AG09309 (cell line): ENCODE measurements around the gene NELFB.

Experiments used
- DNase-seq: peaks from one replicate; pipeline ENCODE4 v3.0.0-alpha.2; 2010; ENCODE audit warnings: low read depth
- H3K4me3 ChIP-seq: 2 replicates; pipeline ENCODE4 v1.5.1; 2011; ENCODE audit warnings: mild to moderate bottlenecking, low read depth, low read length, moderate library complexity; ENCODE audit not compliant: control insufficient read depth
- CTCF ChIP-seq: IDR thresholded peaks from 2 replicates; pipeline ENCODE4 v1.5.1; 2011; ENCODE audit warnings: mild to moderate bottlenecking, low read depth, low read length, inconsistent platforms; ENCODE audit not compliant: insufficient read depth, control insufficient read depth; ENCODE audit errors: missing control alignments

Gene NELFB

GRCh38 chr9:137215196-137215986, 39.7 kb upstream of the NELFB start:
- no peak overlapping the region for H3K4me3 ChIP-seq
- TF ChIP-seq CTCF, result no peak
- DNase-seq, result no peak

GRCh38 chr9:137216188-137216965, 38.8 kb upstream of the NELFB start:
- no peak for TF ChIP-seq CTCF
- no peak overlapping the region for H3K4me3 ChIP-seq
- no peak for DNase-seq

GRCh38 chr9:137217276-137218211, 37.6 kb upstream of the NELFB start:
- no peak overlapping the region for H3K4me3 ChIP-seq
- no peak for TF ChIP-seq CTCF
- no peak for DNase-seq

- no peak overlapping the region for H3K4me3 ChIP-seq
- no peak for DNase-seq
- no peak for TF ChIP-seq CTCF
These were observed 36.8 kb upstream of the NELFB start for GRCh38 chr9:137218212-137218753.

- no peak overlapping the region for H3K4me3 ChIP-seq
- no peak for DNase-seq
- no peak for TF ChIP-seq CTCF
These were observed 36.3 kb upstream of the NELFB start for GRCh38 chr9:137218754-137219271.
